ENCODE measurements around the gene RDH5. TPM values are rescaled to one million over a fixed set of nuclear protein-coding genes. Genes with fewer than 3 reads are reported as not detected.

Gene RDH5, protein sequence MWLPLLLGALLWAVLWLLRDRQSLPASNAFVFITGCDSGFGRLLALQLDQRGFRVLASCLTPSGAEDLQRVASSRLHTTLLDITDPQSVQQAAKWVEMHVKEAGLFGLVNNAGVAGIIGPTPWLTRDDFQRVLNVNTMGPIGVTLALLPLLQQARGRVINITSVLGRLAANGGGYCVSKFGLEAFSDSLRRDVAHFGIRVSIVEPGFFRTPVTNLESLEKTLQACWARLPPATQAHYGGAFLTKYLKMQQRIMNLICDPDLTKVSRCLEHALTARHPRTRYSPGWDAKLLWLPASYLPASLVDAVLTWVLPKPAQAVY
- 9.1 TPM for total RNA-seq

DNA sequence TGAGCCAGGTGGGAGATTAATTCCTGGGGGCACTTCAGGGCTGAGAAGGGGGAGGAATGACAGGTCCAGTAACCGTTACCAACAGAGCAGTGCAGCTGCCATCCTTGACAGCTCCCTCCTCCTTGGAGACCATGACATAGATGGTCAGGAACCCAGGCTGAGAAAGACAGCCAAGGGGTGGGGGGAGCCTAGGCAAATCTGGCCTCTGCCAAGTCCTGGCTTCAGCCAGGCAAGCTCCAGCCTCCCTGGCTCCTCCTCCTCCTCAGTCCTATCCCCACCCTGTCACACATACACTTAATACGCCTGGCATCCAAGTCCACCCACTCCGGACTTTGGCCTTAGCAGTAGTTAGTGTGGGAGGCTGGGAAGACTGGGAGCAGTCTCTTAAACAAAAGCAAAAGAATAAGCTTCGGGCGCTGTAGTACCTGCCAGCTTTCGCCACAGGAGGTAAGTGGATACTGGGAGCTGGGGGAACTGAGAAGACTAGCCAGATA lies at the start of gene RDH5:
Gene RDH5, plus strand, starts transcription at position 323 of the 494 bp plus-strand sequence. CDS start 792 bp downstream, outside the sequence.

DNA sequence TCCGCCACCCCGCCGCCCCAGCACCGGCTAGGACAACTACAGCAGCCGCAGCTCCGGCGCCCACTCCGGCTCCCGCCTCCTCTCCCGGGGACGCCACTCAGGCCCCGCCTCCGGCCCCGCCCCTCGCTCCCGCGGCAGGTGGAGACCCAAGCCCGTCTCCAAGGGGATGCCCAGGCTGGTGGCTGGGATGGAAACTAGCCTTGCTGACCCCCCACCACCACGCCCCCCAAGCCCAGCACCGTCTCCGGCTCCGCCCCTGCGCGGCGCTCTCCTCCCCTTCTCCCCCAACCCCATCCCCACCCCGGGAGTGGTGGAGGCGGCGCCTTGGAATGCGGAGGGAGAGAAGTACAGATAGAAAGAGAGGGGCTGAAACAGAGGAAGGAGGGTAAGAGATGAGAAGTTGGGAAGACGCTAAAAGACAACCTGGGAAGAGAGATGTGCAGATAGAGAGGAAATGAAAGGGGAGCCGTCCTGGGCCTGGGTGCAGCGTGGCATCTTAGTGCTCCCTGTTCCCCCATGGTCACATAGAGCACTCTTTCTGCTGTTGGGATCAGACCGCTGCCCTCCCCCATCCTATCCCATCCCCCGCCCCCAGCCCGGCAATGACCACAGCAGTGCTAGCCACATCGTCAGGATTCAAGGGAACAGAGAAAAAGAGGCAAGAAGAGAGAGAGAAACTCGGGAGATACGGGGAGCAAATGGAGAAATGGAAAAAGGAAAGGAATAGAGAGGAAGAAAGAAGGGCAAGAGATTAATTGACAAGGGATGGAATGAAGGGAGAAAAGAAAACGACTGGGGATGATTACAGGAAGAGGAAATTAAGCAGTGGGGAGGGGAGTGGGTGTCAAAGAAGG lies 12.1 kb upstream of the RDH5 start, which contains the start of gene ITGA7:
Gene ITGA7, minus strand, starts transcription at position 64 of the 854 bp plus-strand sequence. CDS start 222 bp downstream, outside the sequence.

DNA sequence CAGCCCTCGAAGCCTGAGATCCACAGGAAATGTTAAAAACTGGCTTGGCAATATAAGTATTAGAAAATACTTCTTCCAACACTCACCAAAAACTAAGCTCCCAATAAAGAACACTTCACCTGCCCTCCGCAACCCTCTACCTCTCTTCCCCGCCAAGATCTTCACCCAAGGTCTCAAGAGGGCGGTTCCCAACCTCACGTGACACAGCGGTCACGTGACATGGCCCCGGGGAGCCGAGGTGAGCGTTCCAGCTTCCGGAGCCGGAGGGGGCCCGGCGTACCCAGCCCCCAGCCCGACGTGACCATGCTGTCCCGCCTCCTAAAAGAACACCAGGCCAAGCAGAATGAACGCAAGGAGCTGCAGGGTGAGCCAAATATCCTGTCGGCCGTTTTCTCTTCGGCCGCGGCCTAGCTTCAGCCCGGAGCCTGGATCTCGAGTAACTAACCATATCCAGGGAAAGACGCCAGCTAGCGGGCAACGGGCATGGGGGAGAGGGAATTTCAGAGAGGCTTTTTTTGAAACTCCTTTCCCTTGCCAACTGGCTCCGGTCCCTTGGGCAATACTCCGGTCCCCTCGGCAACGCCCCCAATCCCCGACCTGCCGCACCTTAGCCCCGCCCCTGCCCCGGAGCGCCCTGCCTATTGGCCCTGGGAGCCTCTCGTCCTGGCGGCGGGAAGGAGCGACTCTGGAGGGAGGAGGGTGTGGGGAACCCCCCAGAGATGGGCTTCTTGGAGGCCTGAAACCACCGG lies 4.2 kb upstream of the RDH5 start, which contains the start of gene BLOC1S1:
Gene BLOC1S1, plus strand, starts transcription at position 214 of the 749 bp plus-strand sequence. Its CDS starts 6 bp downstream, at position 220.

DNA sequence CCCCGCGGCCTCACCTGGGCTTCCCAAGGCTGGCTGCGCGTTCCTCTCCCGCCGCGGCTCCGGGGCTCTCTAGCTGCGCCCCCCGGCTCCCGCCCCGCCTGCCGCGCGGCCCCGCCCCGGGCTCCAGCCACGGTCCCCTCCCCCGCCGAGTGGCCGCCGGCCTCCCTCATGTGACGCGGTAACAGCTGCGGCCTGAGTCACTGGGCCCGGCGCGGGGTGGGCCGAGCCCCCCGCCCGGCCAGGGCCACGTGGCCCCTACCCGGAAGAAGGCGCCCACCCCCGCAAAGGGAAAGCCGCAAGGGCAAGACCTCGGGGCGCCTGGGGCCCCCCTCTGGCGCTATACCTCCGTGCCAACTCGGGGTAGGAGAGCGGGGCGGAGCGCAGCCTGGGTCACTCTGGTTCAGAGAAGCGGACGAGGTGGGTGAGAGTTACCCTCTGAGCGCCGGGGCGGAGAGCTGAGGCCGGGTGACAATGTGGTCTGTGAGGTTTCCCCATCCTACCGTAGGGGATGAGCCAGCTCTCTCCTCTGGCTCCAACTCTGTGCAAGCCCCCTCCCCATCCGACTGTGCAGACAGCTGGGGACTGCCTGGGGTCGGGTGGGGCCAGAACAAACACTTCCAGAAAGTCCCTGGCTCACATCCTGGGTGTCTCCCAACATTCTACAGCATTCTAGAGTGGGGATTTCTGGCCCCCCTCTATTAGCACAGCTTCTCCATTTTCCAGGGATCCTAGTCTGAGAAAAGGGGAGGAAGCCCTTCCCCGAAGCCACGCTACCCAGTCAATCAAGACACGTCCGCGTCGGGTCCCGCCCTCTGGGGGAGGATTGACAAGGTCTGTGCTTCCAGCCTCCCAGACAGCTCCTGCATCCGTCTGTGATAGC lies 9.0 kb downstream of the RDH5 start, which contains the start of gene CD63:
Gene CD63, minus strand, starts transcription at position 71 of the 880 bp plus-strand sequence. CDS start 668 bp downstream, outside the sequence.

DNA sequence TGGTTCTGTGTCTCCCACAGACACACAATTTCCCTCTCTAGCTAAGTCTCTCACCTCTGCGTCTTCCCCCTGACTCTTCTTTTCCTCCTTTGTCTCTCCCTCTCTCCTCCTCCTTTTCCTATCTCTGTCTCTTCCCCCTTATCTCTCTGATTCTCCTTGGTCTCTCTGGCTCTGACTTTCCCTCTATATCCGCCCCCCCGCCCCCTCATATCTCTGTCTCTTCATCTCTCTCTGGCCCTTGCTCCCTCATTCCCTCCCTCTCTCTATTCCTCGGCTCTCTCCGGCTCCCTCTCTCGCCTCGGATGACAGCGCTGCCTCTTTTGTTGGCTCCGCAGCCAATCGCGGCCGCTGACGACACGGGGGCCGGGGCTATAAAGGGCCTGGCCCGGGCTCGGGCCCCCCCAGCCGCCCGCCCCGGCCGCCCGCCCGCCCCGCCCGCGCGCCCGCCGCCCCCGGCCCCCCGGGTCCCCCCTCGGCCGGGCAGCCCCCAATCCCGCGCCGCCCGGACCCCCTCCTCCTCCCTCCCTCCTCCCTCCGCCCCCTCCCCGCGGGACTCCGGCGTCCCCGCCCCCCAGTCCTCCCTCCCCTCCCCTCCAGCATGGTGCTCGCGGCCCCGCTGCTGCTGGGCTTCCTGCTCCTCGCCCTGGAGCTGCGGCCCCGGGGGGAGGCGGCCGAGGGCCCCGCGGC lies 22.7 kb downstream of the RDH5 start, which contains the start of gene GDF11:
Gene GDF11, plus strand, starts transcription at position 404 of the 687 bp plus-strand sequence. Its CDS starts 195 bp downstream, at position 599.

Small RNA genes lying within 50 kb of the gene (small RNA-seq; reads per million reads assigned to genes)
- gene AC009779.1 (ENCODE audit: low replicate concordance) (not detected), gene RF00017 (ENCODE audit: low replicate concordance) (not detected)

Other genes starting within 250 kb of the RDH5 start
- not detected for gene OR6C68, start 228.0 kb upstream of the RDH5 start, total RNA-seq
- gene OR6C4, start 170.8 kb upstream of the RDH5 start, total RNA-seq, result not detected
- gene OR2AP1, start 147.9 kb upstream of the RDH5 start, total RNA-seq, result not detected
- not detected for gene OR10P1, start 83.5 kb upstream of the RDH5 start, total RNA-seq
- 11.6 TPM for gene ITGA7, start 12.5 kb upstream of the RDH5 start, total RNA-seq
- gene BLOC1S1, start 4.3 kb upstream of the RDH5 start, total RNA-seq, result 22.8 TPM
- 119 TPM for gene CD63, start 8.6 kb downstream of the RDH5 start, total RNA-seq
- 11.0 TPM for gene GDF11, start 22.7 kb downstream of the RDH5 start, total RNA-seq
- 84.2 TPM for gene SARNP, start 97.3 kb downstream of the RDH5 start, total RNA-seq
- gene ORMDL2, start 97.6 kb downstream of the RDH5 start, total RNA-seq, result 5.9 TPM
- 31.9 TPM for gene DNAJC14, start 109.2 kb downstream of the RDH5 start, total RNA-seq
- not detected for gene MMP19, start 122.5 kb downstream of the RDH5 start, total RNA-seq
- 14.4 TPM for gene PYM1, start 207.5 kb downstream of the RDH5 start, total RNA-seq
- gene DGKA, start 210.8 kb downstream of the RDH5 start, total RNA-seq, result 13.5 TPM
- gene PMEL, start 245.6 kb downstream of the RDH5 start, total RNA-seq, result not detected
- 10.6 TPM for gene CDK2, start 246.4 kb downstream of the RDH5 start, total RNA-seq

Measured in parietal lobe (tissue), 2 donors.